HG03460 (cell line): Measurements from ENCODE around the gene PAWR.
A peak's percentile ranks its signal among the peaks of the same experiment; 100 is the strongest.

Experiments used
- ATAC-seq: cut with Tn5 transposase; IDR thresholded peaks from one replicate; pipeline ENCODE4 v1.9.1; 2021; ENCODE audit not compliant: unreplicated experiment

Gene PAWR

DNA sequence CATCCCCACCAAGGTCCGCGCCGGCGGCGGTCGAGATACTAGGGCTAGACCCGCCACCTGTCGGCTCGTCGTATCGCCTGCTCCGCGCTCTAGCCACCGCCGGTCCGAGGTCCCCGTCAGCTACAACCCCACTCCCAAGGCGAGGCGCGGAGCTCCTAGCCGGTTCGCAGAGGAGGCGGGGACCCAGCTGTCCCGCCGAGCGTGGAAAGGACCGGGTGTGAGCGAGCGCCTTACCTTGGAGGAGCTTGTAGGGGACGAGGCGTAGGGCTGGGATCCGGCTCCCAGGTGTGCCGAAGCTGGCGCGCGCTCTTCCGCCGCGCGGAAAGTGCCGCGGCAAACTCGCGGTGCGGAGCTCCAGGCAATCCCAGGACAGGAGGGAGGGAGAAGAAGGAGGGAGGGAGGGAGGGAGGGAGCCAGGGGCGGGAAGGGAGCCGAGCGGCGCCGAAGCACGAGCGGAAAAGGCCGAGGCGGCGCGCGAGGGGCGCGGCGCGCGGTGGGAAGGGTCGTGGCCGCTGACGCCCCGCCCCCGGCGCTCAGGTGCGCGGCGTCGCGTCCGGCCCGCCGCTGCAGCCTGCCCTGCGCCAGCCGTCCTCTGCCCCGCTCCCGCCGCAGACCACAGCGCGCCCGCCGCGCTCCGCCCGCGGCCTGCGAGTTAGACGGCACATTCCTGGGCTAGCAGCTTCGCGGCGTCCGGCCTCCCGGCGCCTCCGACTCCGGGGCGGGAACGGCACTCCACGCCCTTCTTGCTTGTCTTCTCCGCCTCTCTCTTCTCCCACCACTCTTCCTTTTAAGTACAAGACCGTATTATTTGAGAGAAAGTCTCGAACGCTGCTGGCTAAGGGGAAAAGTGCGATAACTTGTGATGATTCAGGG, at the start of gene PAWR:
Gene PAWR (minus strand): TSS at position 327 of the 873 bp plus-strand sequence. CDS start 720 bp downstream, outside the sequence.
- peak; percentile 54 for ATAC-seq

- peak; percentile 75 for ATAC-seq
These were observed 47.3 kb upstream of the PAWR start for GRCh38 chr12:79737875-79738718.

DNA sequence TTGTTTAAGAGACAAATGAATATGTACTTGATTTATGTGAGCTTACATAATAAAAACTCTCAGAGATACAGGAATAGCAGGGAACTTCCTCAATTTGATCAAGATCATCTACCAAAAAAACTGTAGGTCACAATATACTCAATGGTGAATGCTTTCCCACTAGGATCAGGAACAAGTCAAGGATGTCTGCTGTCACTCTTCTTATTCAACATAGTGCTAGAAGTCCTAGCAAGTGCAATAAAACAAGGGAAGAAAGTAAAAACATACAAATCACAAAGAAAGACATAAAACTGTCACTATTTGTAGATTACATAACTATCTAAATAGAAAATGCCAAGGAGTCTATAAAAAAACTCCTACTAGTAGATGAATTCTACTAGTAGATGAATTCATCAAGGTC, 41.9 kb upstream of the PAWR start:
- ATAC-seq = no peak

- ATAC-seq = no peak
These were observed 35.2 kb upstream of the PAWR start for GRCh38 chr12:79725987-79726386.

GRCh38 chr12:79717006-79717405, 26.2 kb upstream of the PAWR start:
- no peak for ATAC-seq

- ATAC-seq = no peak
These were observed 24.5 kb upstream of the PAWR start for GRCh38 chr12:79715308-79715707.

DNA sequence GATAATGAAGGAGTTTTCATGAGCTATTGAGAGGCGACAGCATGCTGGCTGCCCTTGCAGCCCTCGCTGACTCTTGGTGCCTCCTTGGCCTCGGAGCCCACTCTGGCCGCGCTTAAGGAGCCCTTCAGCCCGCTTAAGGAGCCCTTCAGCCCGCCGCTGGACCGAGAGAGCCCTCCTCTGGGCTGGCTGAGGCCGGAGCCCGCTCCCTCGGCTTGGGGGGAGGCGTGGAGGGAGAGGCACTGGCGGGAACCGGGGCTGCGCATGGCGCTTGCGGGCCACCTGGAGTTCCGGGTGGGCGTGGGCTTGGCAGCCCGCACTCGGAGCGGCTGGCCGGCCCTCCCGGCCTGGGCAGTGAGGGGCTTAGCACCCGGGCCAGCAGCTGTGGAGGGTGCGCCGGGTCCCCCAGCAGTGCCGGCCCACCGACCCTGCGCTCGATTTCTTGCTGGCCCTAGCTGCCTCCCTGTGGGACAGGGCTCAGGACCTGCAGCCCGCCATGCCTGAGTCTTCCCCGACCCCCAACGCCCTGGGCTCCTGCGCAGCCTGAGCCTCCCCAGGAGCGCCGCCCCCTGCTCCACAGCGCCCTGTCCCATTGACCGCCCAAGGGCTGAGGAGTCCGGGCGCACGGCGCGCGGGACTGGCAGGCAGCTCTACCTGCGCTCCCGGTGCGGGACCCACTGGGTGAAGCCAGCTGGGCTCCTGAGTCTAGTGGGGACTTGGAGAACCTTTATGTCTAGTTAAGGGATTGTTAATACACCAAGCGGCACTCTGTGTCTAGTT, 20.1 kb upstream of the PAWR start:
- no peak for ATAC-seq

DNA sequence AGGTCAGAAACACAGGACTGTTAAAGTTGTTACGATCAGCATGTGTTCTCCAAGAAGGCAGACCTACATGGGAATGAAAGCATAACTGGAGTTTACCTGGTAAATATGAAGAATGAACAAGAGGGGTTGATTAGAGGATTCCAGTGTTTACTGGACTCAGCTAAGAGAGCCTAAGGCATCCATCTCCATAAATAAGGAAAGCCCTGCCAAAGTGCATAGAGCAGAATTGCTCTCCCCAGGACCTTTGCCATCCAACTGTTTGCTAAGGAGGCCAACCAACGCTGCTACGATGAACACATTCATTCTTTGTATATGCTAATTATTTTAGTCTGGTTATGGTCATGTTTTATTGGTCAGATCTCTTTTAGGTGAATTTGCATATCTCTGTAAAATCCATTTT, 17.1 kb upstream of the PAWR start:
- ATAC-seq = no peak

GRCh38 chr12:79706676-79707075, 15.9 kb upstream of the PAWR start:
- ATAC-seq = no peak

DNA sequence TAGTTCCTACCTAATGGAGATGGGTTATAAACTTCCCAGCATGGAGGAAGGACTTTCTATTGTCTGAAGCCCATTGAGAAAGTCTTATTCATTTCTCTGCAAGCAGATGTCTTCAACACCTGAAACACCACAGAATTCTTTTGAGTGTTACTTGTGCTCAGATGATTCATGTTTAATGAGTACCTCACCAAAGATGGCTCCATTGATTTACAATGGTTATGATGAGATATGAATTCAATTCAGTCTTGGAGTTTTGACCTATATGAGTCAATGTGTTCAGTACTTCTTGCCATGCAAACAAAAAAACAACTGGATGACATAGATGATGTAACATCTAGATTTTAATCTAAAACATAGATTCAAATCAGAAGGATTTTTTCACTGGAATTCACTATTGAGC, 15.4 kb upstream of the PAWR start:
- no peak for ATAC-seq

GRCh38 chr12:79698966-79699365, 8.2 kb upstream of the PAWR start:
- ATAC-seq = no peak

DNA sequence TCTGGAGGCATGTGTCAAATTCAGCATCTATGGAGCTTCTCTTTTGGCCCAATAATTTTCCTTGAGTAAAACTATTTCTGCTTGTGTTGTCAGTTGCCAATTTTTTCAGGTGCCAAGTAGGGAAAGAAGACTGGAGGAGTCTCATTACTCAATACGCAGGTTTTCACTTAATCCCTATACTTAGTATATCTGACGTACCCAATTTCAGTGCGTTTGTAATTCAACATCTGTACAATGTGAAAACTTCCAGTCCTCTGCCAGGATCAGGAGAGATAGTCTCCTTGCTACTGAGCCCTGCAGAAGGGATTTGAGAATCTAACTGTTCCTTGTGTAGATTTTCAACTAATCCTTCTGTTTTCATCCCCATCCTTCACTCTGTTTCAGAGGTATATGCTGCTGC, 5.7 kb upstream of the PAWR start:
- ATAC-seq = no peak

DNA sequence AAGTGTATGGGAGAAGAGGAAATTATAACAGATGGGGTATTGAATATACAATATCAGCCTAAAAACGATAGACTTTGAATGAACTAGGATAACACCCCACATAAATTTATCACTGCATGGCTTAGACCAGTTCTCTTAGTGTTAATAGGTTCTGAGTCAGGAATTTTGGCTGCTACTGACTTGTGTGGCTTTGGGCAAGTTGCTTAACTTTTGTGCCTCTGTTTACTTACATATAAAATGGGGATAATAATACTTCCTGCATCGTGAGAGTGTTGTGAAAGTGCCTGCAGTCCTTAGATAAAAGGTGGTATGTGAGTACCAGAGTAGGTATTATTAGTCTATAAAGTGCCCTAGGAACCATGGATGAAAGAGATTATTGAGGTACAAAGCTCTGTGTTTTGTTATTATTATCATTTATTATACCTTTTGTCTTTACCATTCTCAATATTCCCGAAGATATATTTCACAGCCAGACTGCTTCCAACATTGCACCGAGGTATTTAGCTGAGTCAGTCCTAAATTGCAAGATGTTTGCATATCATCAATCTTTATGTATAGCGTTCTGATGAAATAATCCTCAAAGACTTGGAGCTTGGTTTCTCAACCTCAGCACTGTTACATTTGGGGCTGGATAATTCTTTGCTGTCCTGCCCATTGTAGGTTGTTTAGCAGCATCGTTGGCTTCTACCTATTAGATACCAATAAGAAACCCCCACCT, 2.3 kb upstream of the PAWR start:
- no peak for ATAC-seq

GRCh38 chr12:79691511-79692248, 916 bp upstream of the PAWR start:
- ATAC-seq = no peak

DNA sequence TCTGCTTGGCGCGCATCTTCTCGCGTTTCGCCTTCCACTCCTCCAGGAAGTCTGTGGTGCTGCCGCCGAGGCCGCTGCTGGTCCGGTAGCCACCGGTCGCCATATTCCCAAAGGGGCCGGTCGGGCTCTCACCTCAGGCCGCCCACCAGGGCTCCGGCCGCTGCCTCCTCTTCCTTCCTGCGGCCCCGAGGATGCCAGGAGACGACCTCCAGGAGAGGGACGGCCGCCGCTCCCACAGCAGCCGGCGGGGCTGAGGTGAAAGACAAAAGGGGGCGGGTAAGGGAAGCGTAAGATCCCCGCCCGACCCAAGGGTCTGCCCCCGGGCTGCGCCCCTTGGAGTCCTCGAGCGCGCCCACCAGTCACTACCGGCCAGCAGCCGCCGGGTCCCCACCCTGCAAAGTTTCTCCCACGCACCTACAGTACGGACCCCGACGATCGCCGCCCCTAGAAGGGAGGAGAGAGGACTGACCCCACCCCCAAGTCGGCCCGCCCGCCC, 574 bp downstream of the PAWR start:
- peak; percentile 23 for ATAC-seq

DNA sequence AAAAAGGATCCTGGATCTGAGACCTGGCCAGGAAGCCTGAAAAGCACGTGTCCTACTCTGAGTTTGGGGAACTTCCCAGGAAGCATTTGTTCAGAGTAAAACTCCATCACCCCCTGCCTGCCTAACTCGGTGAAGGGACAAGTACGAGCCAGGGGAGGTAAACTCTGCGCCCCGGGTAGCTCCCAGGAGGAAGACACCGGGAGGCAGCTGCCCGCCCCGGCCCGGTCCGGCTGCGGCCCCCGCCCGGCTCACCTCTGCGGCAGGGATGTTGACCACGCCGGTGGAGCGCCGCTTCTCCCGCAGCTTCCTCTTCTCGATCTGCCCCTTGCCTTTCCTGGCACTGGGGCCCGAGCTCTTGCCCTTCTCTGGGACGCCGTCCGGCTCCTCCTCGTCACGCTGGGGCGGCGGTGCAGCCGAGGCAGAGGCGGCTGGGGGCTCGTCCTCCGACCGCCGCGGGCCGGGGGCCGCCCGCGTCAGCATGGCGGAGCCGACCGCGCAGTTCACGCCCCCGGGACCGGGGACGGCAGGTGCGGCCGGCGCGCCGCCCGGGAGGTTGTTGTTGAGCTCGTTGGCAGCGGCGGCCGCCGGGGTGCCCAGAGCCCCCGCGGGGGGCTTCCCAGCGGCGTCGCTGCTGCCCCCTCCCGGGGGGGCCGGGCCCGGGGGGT, 1.2 kb downstream of the PAWR start:
- peak; percentile 23 for ATAC-seq

GRCh38 chr12:79689061-79689476, 1.7 kb downstream of the PAWR start:
- peak; percentile 0 for ATAC-seq

- ATAC-seq = no peak
These were observed 2.2 kb downstream of the PAWR start for GRCh38 chr12:79688376-79689060.
